GM23338 (cell line): ENCODE results near the gene GADD45B. TPM values are rescaled to one million over a fixed set of nuclear protein-coding genes. Genes with fewer than 3 reads are reported as not detected.

Experiments
- ATAC-seq: fragments of 200-7000 bp; cut with Tn5 transposase; 3 replicates; pipeline ENCODE4 v1.9.1; 2020
- DNase-seq: peaks from one replicate; pipeline ENCODE4 v3.0.0-alpha.2; 2015; ENCODE audit warnings: low spot score
- H2AFZ ChIP-seq: fragments of 200-600 bp; sonication (generic); 2 replicates; pipeline ENCODE4 v1.8.0; 2016; ENCODE audit warnings: antibody characterized with exemption, mild to moderate bottlenecking, moderate library complexity
- H3F3A ChIP-seq: fragments of 200-600 bp; sonication (generic); replicated peaks from 2 replicates; pipeline ENCODE4 v1.8.0; 2017; ENCODE audit warnings: antibody characterized with exemption, mixed run types, low read depth
- H3K27ac ChIP-seq: fragments of 200-600 bp; sonication (generic); 2 replicates; pipeline ENCODE4 v1.6.1; 2016; ENCODE audit warnings: low read depth
- H3K27me3 ChIP-seq: fragments of 200-600 bp; sonication (generic); 2 replicates; pipeline ENCODE4 v1.8.0; 2016; ENCODE audit warnings: mild to moderate bottlenecking, mixed run types, moderate library complexity; ENCODE audit not compliant: insufficient read depth
- H3K36me3 ChIP-seq: fragments of 200-600 bp; sonication (generic); 2 replicates; pipeline ENCODE4 v1.8.0; 2016; ENCODE audit warnings: mild to moderate bottlenecking; ENCODE audit not compliant: insufficient read depth
- H3K4me1 ChIP-seq: fragments of 200-600 bp; sonication (generic); 2 replicates; pipeline ENCODE4 v1.8.0; 2016; ENCODE audit warnings: mild to moderate bottlenecking, moderate library complexity; ENCODE audit not compliant: insufficient read depth
- H3K4me2 ChIP-seq: fragments of 200-600 bp; sonication (generic); 2 replicates; pipeline ENCODE4 v1.7.1; 2017; ENCODE audit warnings: mixed run types
- H3K4me3 ChIP-seq: fragments of 200-600 bp; sonication (generic); 2 replicates; pipeline ENCODE4 v1.6.1; 2016; ENCODE audit warnings: mixed run types
- H3K79me2 ChIP-seq: fragments of 200-600 bp; sonication (generic); replicated peaks from 2 replicates; pipeline ENCODE4 v1.8.0; 2017; ENCODE audit warnings: mild to moderate bottlenecking; ENCODE audit not compliant: insufficient read depth
- H3K9me2 ChIP-seq: fragments of 200-600 bp; sonication (generic); 2 replicates; pipeline ENCODE4 v1.8.0; 2017; ENCODE audit not compliant: insufficient read depth
- H4K20me1 ChIP-seq: fragments of 200-600 bp; sonication (generic); replicated peaks from 2 replicates; pipeline ENCODE4 v1.8.0; 2017; ENCODE audit warnings: mild to moderate bottlenecking; ENCODE audit not compliant: insufficient read depth
- H3K27ac Mint-ChIP-seq: 2 replicates; pipeline ENCODE4 v1.8.0; 2020; ENCODE audit warnings: inconsistent platforms, mild to moderate bottlenecking, moderate library complexity, mixed read lengths
- H3K27me3 Mint-ChIP-seq: 3 replicates; pipeline ENCODE4 v1.8.0; 2022; ENCODE audit warnings: low read depth, mild to moderate bottlenecking, moderate library complexity, mixed read lengths, inconsistent platforms; ENCODE audit not compliant: insufficient read depth, poor library complexity
- H3K36me3 Mint-ChIP-seq: 3 replicates; pipeline ENCODE4 v1.8.0; 2021; ENCODE audit warnings: low read depth, mild to moderate bottlenecking, inconsistent platforms, moderate library complexity, mixed read lengths
- H3K4me1 Mint-ChIP-seq: 3 replicates; pipeline ENCODE4 v1.8.0; 2020; ENCODE audit warnings: mild to moderate bottlenecking, inconsistent platforms, mixed read lengths
- H3K4me3 Mint-ChIP-seq: 3 replicates; pipeline ENCODE4 v1.8.0; 2021; ENCODE audit warnings: moderate library complexity, mild to moderate bottlenecking, inconsistent platforms, mixed read lengths
- H3K9me3 Mint-ChIP-seq: 3 replicates; pipeline ENCODE4 v1.8.0; 2020; ENCODE audit warnings: moderate library complexity, mild to moderate bottlenecking, inconsistent platforms, mixed read lengths
- CREB1 ChIP-seq: fragments of 250-450 bp; sonication (Bioruptor Pico); IDR thresholded peaks from 2 replicates; pipeline ENCODE4 v1.5.0; 2020; ENCODE audit warnings: low read depth, mild to moderate bottlenecking, moderate library complexity
- ETS1 ChIP-seq: IDR thresholded peaks from 2 replicates; pipeline ENCODE4 v1.6.1; 2016; ENCODE audit warnings: antibody characterized with exemption
- EZH2 ChIP-seq: fragments of 200-600 bp; sonication (generic); IDR thresholded peaks from one replicate; pipeline ENCODE4 v1.8.0; 2017; ENCODE audit warnings: antibody characterized with exemption, mild to moderate bottlenecking, low read depth; ENCODE audit not compliant: unreplicated experiment
- EZH2phosphoT487 ChIP-seq: fragments of 200-600 bp; sonication (generic); IDR thresholded peaks from one replicate; pipeline ENCODE4 v1.8.1; 2018; ENCODE audit warnings: antibody characterized with exemption; ENCODE audit not compliant: unreplicated experiment
- JUNB ChIP-seq: IDR thresholded peaks from one replicate; pipeline ENCODE4 v1.6.1; 2016; ENCODE audit warnings: antibody characterized with exemption; ENCODE audit not compliant: unreplicated experiment
- NANOG ChIP-seq: IDR thresholded peaks from 2 replicates; pipeline ENCODE4 v1.6.1; 2016; ENCODE audit warnings: antibody characterized with exemption, borderline replicate concordance
- POLR2AphosphoS5 ChIP-seq: IDR thresholded peaks from 2 replicates; pipeline ENCODE4 v1.6.1; 2016; ENCODE audit warnings: antibody characterized with exemption, low read depth
- STAT1 ChIP-seq: IDR thresholded peaks from one replicate; pipeline ENCODE4 v1.6.1; 2016; ENCODE audit warnings: antibody characterized with exemption; ENCODE audit not compliant: unreplicated experiment
- ZNF331 ChIP-seq: fragments of 250-450 bp; sonication (Bioruptor Pico); IDR thresholded peaks from 2 replicates; pipeline ENCODE4 v1.5.0; 2020; ENCODE audit warnings: low read depth, mild to moderate bottlenecking, moderate library complexity
- polyA plus RNA-seq: library from polyadenylated mRNA; unstranded; fragments of >200 nt; fragmentation: Nextera tagmentation; extraction: Ambion mirVana; gene quantifications from 2 replicates; pipeline ENCODE4 v1.2.1, GENCODE V29; 2016
- total RNA-seq: library from RNA; depleted of rRNA; stranded (reverse); fragments of >200 nt; shearing (Covaris generic); gene quantifications from 2 replicates; pipeline ENCODE4 v1.2.3, GENCODE V29; 2014
- TF ChIP-seq, protein P1 (sequence below): fragments of 250-450 bp; sonication (Bioruptor Pico); IDR thresholded peaks from 2 replicates; pipeline ENCODE4 v1.5.0; 2020; ENCODE audit warnings: mild to moderate bottlenecking, moderate library complexity

Gene GADD45B
- total and polyA plus RNA-seq, 2 experiments from 2014 or later = 12.3 to 16.6 TPM

DNA sequence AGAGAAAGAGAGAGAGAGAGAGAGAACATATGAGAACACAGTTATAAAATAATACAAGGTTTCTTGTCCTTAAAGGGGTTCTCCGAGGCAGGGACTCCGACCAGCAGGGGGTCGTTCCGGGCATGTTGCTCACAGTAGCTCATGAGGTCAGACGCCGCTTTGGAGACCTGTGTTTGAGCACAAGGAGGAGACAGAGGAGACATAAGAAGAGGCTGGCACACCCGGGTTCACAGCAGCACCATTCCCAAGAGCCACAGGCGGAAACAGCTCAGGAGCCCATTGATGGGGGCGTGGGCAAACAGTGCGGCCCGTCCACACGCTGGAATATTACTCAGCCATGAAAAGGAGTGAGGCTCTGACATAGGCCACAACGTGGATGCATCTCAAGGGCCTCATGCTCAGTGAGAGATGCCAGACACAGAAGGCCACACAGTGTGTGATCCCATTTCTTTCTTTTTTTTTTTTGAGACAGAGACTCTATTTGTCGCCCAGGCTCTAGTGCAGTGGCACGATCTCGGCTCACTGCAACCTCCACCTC lies 39.1 kb downstream of the GADD45B start:
- Histone ChIP-seq H3K4me3 (no peak overlapping the region), H3K79me2 (no peaks in the 10 kb centered on the region), H3F3A (no peaks in the 10 kb centered on the region), H2AFZ (no peak overlapping the region), H3K4me2 (no peak overlapping the region), H3K36me3 (no peaks in the 10 kb centered on the region), H4K20me1 (no peaks in the 10 kb centered on the region), H3K27me3 (no peaks in the 10 kb centered on the region), H3K27ac (no peak overlapping the region), H3K4me1 (no peaks in the 10 kb centered on the region), H3K9me2 (no peaks in the 10 kb centered on the region)
- no peak overlapping the region for H3K27ac Mint-ChIP-seq
- no peak for TF ChIP-seq ZNF331 (CRISPR knock-in tag)
- TF ChIP-seq, protein P1, sequence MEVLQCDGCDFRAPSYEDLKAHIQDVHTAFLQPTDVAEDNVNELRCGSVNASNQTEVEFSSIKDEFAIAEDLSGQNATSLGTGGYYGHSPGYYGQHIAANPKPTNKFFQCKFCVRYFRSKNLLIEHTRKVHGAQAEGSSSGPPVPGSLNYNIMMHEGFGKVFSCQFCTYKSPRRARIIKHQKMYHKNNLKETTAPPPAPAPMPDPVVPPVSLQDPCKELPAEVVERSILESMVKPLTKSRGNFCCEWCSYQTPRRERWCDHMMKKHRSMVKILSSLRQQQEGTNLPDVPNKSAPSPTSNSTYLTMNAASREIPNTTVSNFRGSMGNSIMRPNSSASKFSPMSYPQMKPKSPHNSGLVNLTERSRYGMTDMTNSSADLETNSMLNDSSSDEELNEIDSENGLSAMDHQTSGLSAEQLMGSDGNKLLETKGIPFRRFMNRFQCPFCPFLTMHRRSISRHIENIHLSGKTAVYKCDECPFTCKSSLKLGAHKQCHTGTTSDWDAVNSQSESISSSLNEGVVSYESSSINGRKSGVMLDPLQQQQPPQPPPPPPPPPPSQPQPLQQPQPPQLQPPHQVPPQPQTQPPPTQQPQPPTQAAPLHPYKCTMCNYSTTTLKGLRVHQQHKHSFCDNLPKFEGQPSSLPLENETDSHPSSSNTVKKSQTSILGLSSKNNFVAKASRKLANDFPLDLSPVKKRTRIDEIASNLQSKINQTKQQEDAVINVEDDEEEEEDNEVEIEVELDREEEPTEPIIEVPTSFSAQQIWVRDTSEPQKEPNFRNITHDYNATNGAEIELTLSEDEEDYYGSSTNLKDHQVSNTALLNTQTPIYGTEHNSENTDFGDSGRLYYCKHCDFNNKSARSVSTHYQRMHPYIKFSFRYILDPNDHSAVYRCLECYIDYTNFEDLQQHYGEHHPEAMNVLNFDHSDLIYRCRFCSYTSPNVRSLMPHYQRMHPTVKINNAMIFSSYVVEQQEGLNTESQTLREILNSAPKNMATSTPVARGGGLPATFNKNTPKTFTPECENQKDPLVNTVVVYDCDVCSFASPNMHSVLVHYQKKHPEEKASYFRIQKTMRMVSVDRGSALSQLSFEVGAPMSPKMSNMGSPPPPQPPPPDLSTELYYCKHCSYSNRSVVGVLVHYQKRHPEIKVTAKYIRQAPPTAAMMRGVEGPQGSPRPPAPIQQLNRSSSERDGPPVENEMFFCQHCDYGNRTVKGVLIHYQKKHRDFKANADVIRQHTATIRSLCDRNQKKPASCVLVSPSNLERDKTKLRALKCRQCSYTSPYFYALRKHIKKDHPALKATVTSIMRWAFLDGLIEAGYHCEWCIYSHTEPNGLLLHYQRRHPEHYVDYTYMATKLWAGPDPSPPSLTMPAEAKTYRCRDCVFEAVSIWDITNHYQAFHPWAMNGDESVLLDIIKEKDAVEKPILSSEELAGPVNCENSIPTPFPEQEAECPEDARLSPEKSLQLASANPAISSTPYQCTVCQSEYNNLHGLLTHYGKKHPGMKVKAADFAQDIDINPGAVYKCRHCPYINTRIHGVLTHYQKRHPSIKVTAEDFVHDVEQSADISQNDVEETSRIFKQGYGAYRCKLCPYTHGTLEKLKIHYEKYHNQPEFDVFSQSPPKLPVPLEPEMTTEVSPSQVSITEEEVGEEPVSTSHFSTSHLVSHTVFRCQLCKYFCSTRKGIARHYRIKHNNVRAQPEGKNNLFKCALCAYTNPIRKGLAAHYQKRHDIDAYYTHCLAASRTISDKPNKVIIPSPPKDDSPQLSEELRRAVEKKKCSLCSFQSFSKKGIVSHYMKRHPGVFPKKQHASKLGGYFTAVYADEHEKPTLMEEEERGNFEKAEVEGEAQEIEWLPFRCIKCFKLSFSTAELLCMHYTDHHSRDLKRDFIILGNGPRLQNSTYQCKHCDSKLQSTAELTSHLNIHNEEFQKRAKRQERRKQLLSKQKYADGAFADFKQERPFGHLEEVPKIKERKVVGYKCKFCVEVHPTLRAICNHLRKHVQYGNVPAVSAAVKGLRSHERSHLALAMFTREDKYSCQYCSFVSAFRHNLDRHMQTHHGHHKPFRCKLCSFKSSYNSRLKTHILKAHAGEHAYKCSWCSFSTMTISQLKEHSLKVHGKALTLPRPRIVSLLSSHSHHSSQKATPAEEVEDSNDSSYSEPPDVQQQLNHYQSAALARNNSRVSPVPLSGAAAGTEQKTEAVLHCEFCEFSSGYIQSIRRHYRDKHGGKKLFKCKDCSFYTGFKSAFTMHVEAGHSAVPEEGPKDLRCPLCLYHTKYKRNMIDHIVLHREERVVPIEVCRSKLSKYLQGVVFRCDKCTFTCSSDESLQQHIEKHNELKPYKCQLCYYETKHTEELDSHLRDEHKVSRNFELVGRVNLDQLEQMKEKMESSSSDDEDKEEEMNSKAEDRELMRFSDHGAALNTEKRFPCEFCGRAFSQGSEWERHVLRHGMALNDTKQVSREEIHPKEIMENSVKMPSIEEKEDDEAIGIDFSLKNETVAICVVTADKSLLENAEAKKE (CRISPR knock-in tag) = no peak
- TF ChIP-seq JUNB = no peak
- no peak for TF ChIP-seq ETS1
- TF ChIP-seq POLR2AphosphoS5 = no peak
- TF ChIP-seq STAT1 = no peak
- TF ChIP-seq NANOG = no peak
- no peak for TF ChIP-seq CREB1
- no peak for TF ChIP-seq EZH2phosphoT487
- TF ChIP-seq EZH2 = no peak
- H3K4me3 Mint-ChIP-seq = no peak overlapping the region
- ATAC-seq (no peak), DNase-seq (no peak)
- peaks cover 5% of the 10 kb centered on the region; the same call in 2 of the 3 replicates for H3K4me1 Mint-ChIP-seq
- H3K36me3 Mint-ChIP-seq = no peaks in the 10 kb centered on the region
- H3K9me3 Mint-ChIP-seq = no peaks in the 10 kb centered on the region; the same call in 2 of the 3 replicates
- H3K27me3 Mint-ChIP-seq = peaks cover 6% of the 10 kb centered on the region
